Hepatocyte (in vitro differentiated cells): ENCODE measurements around the gene SGMS1. TPM values are rescaled to one million over a fixed set of nuclear protein-coding genes. Genes with fewer than 3 reads are reported as not detected.
"Not testable (repeated sequence)": the region's sequence is repeated elsewhere in the genome, so short reads cannot be mapped to it uniquely, and the experiment has no call there.

Experiments
- DNase-seq: peaks from one replicate; pipeline ENCODE4 v3.0.0-alpha.2; 2016; ENCODE audit warnings: low spot score
- H2AFZ ChIP-seq: fragments of 200-600 bp; sonication (generic); 2 replicates; pipeline ENCODE4 v1.6.0; 2016; ENCODE audit warnings: antibody characterized with exemption, mild to moderate bottlenecking
- H3K27ac ChIP-seq: fragments of 200-600 bp; sonication (generic); 2 replicates; pipeline ENCODE4 v1.5.1; 2016; ENCODE audit warnings: mild to moderate bottlenecking
- H3K27me3 ChIP-seq: fragments of 200-600 bp; sonication (generic); 2 replicates; pipeline ENCODE4 v1.6.1; 2016
- H3K36me3 ChIP-seq: fragments of 200-600 bp; sonication (generic); replicated peaks from 2 replicates; pipeline ENCODE4 v1.5.1; 2016; ENCODE audit warnings: low read depth; ENCODE audit not compliant: insufficient read depth
- H3K4me1 ChIP-seq: fragments of 200-600 bp; sonication (generic); 2 replicates; pipeline ENCODE4 v1.5.1; 2016; ENCODE audit warnings: mild to moderate bottlenecking, moderate library complexity; ENCODE audit not compliant: insufficient read depth
- H3K4me2 ChIP-seq: fragments of 200-600 bp; sonication (generic); 2 replicates; pipeline ENCODE4 v1.6.0; 2016
- H3K4me3 ChIP-seq: fragments of 200-600 bp; sonication (generic); 2 replicates; pipeline ENCODE4 v1.5.1; 2016; ENCODE audit warnings: mild to moderate bottlenecking
- H3K79me2 ChIP-seq: fragments of 200-600 bp; sonication (generic); 2 replicates; pipeline ENCODE4 v1.6.0; 2017; ENCODE audit warnings: mild to moderate bottlenecking
- H3K9me2 ChIP-seq: fragments of 200-600 bp; sonication (generic); replicated peaks from 2 replicates; pipeline ENCODE4 v1.6.0; 2017; ENCODE audit warnings: mild to moderate bottlenecking; ENCODE audit not compliant: insufficient read depth
- H3K9me3 ChIP-seq: fragments of 200-600 bp; sonication (generic); 2 replicates; pipeline ENCODE4 v1.5.1; 2016; ENCODE audit warnings: low read depth, mild to moderate bottlenecking
- H4K20me1 ChIP-seq: fragments of 200-600 bp; sonication (generic); 2 replicates; pipeline ENCODE4 v1.6.0; 2016; ENCODE audit warnings: mild to moderate bottlenecking; ENCODE audit not compliant: insufficient read depth, poor library complexity, severe bottlenecking
- CTCF ChIP-seq: fragments of 200-600 bp; sonication (generic); IDR thresholded peaks from 2 replicates; pipeline ENCODE4 v1.5.1; 2016; ENCODE audit warnings: antibody characterized with exemption, mild to moderate bottlenecking; ENCODE audit not compliant: poor library complexity
- EZH2 ChIP-seq: fragments of 200-600 bp; sonication (generic); IDR thresholded peaks from 2 replicates; pipeline ENCODE4 v1.6.1; 2016; ENCODE audit warnings: antibody characterized with exemption, mild to moderate bottlenecking, borderline replicate concordance
- EZH2phosphoT487 ChIP-seq: fragments of 200-600 bp; sonication (generic); IDR thresholded peaks from one replicate; pipeline ENCODE4 v1.6.1; 2018; ENCODE audit warnings: antibody characterized with exemption, mild to moderate bottlenecking, low read depth, moderate library complexity; ENCODE audit not compliant: unreplicated experiment, severe bottlenecking
- WGBS: methylation state at CpG from one replicate; pipeline ENCODE4 v1.1.6; 2016; ENCODE audit warnings: low lambda C conversion rate; ENCODE audit errors: missing lambda C conversion rate; 5-methylcytosine and 5-hydroxymethylcytosine counted together
- polyA plus RNA-seq: library from polyadenylated mRNA; unstranded; fragments of >200 nt; fragmentation: Nextera tagmentation; extraction: Ambion mirVana; gene quantifications from 2 replicates; pipeline ENCODE4 v1.2.1, GENCODE V29; 2016
- total RNA-seq: library from RNA; depleted of rRNA; stranded (reverse); fragments of >200 nt; gene quantifications from 2 replicates; pipeline ENCODE4 v1.2.3, GENCODE V29; 2014

The SGMS1 gene
- total and polyA plus RNA-seq, 2 experiments from 2014 or later, result 28.1 to 87.8 TPM

- no peaks in the 10 kb centered on the region for H3K36me3 ChIP-seq
- H3K9me3 ChIP-seq, result no peaks in the 10 kb centered on the region
These were observed 119.4 kb downstream of the SGMS1 start for GRCh38 chr10:50504389-50504788.

GRCh38 chr10:50503661-50504320 is 120.0 kb downstream of the SGMS1 start:
- Histone ChIP-seq H3K4me3 (no peak overlapping the region), H3K79me2 (peaks cover 43% of the 10 kb centered on the region), H3K4me1 (peaks cover 2% of the 10 kb centered on the region), H3K27me3 (no peaks in the 10 kb centered on the region), H3K4me2 (no peak overlapping the region), H2AFZ (no peak overlapping the region), H3K36me3 (no peaks in the 10 kb centered on the region), H4K20me1 (no peaks in the 10 kb centered on the region), H3K27ac (no peak overlapping the region), H3K9me3 (no peaks in the 10 kb centered on the region), H3K9me2 (no peaks in the 10 kb centered on the region)
- DNase-seq, result no peak
- no peak for TF ChIP-seq EZH2
- no peak for TF ChIP-seq CTCF
- TF ChIP-seq EZH2phosphoT487, result no peak
- 58% methylated on average over 10 of the region's 10 CpGs for WGBS

More at GRCh38 chr10:50504389-50504788, 119.4 kb downstream of the SGMS1 start:
- no peaks in the 10 kb centered on the region for H3K9me2 ChIP-seq
- no peak overlapping the region for H2AFZ ChIP-seq
- peaks cover 43% of the 10 kb centered on the region for H3K79me2 ChIP-seq
- H3K27me3 ChIP-seq, result no peaks in the 10 kb centered on the region
- no peak for TF ChIP-seq EZH2phosphoT487
- no peak for TF ChIP-seq EZH2
- no peak for TF ChIP-seq CTCF
- H3K4me3 ChIP-seq, result no peak overlapping the region
- DNase-seq, result no peak
- WGBS, result 95% methylated on average over 1 of the region's 1 CpG
- no peak overlapping the region for H3K27ac ChIP-seq
- peaks cover 7% of the 10 kb centered on the region for H3K4me1 ChIP-seq
- H3K4me2 ChIP-seq, result no peak overlapping the region
- no peaks in the 10 kb centered on the region for H4K20me1 ChIP-seq

GRCh38 chr10:50503156-50503555 is 120.6 kb downstream of the SGMS1 start:
- not testable (repeated sequence) for H3K27ac ChIP-seq, DNase-seq, H3K4me3 ChIP-seq, H3K9me2 ChIP-seq, H3K4me2 ChIP-seq, H4K20me1 ChIP-seq, H3K27me3 ChIP-seq, H2AFZ ChIP-seq, H3K36me3 ChIP-seq, H3K9me3 ChIP-seq, H3K4me1 ChIP-seq
- WGBS, result 77% methylated on average over 4 of the region's 4 CpGs
- H3K79me2 ChIP-seq, result peaks cover 40% of the 10 kb centered on the region

GRCh38 chr10:50501924-50502452 is 121.8 kb downstream of the SGMS1 start:
- H3K27me3 ChIP-seq, result no peaks in the 10 kb centered on the region
- H3K4me2 ChIP-seq, result no peak overlapping the region
- no peaks in the 10 kb centered on the region for H4K20me1 ChIP-seq
- peaks cover 29% of the 10 kb centered on the region for H3K79me2 ChIP-seq
- H3K9me2 ChIP-seq, result no peaks in the 10 kb centered on the region
- no peak for TF ChIP-seq CTCF
- TF ChIP-seq EZH2phosphoT487, result no peak
- no peak for TF ChIP-seq EZH2
- WGBS, result 29% methylated on average over 1 of the region's 1 CpG
- DNase-seq, result peak; percentile 31
- no peaks in the 10 kb centered on the region for H3K36me3 ChIP-seq
- H3K27ac ChIP-seq, result peak overlapping the region; percentile 10
- H2AFZ ChIP-seq, result no peak overlapping the region
- H3K4me1 ChIP-seq, result no peaks in the 10 kb centered on the region
- H3K4me3 ChIP-seq, result no peak overlapping the region
- no peaks in the 10 kb centered on the region for H3K9me3 ChIP-seq
